SU-DHL-6 (cell line): ENCODE measurements around the gene FARSB.

Experiments
- H2AFZ ChIP-seq: fragments of 200-600 bp; sonication (generic); 2 replicates; pipeline ENCODE4 v1.6.1; 2014; ENCODE audit warnings: low read depth, mild to moderate bottlenecking, moderate library complexity, mixed read lengths, antibody characterized with exemption, low read length; ENCODE audit not compliant: severe bottlenecking
- H3F3A ChIP-seq: fragments of 200-600 bp; shearing (Covaris generic); 2 replicates; pipeline ENCODE4 v1.6.0; 2016; ENCODE audit warnings: antibody characterized with exemption, mild to moderate bottlenecking; ENCODE audit not compliant: insufficient read depth
- H3K27ac ChIP-seq: fragments of 200-600 bp; sonication (generic); 2 replicates; pipeline ENCODE4 v1.5.1; 2016; ENCODE audit warnings: low read depth, mild to moderate bottlenecking, low read length, moderate library complexity, mixed read lengths
- H3K27me3 ChIP-seq: fragments of 200-600 bp; sonication (generic), shearing (Covaris generic); 2 replicates; pipeline ENCODE4 v1.6.0; 2014; ENCODE audit warnings: mild to moderate bottlenecking, low read length
- H3K36me3 ChIP-seq: fragments of 200-600 bp; sonication (generic); 2 replicates; pipeline ENCODE4 v1.6.1; 2014; ENCODE audit warnings: mild to moderate bottlenecking, low read length, mixed read lengths
- H3K4me2 ChIP-seq: fragments of 300-600, 200-600 bp; shearing (Covaris generic), sonication (generic); 2 replicates; pipeline ENCODE4 v1.6.0; 2014; ENCODE audit warnings: low read length, low read depth, mild to moderate bottlenecking; ENCODE audit not compliant: poor library complexity, severe bottlenecking
- H3K4me3 ChIP-seq: fragments of 200-600 bp; sonication (generic); 2 replicates; pipeline ENCODE4 v1.5.1; 2014; ENCODE audit warnings: antibody characterized with exemption, low read length, mild to moderate bottlenecking, mixed read lengths; ENCODE audit not compliant: insufficient read depth, poor library complexity, severe bottlenecking
- H3K79me2 ChIP-seq: fragments of 200-600 bp; sonication (generic); 2 replicates; pipeline ENCODE4 v1.6.1; 2014; ENCODE audit warnings: mild to moderate bottlenecking, low read length, moderate library complexity; ENCODE audit not compliant: insufficient read depth
- H3K9ac ChIP-seq: fragments of 200-600 bp; sonication (generic); 2 replicates; pipeline ENCODE4 v1.7.0; 2014; ENCODE audit warnings: mild to moderate bottlenecking, low read length
- H3K9me2 ChIP-seq: fragments of 200-600 bp; sonication (generic); replicated peaks from 2 replicates; pipeline ENCODE4 v1.6.1; 2014; ENCODE audit warnings: low read length; ENCODE audit not compliant: insufficient read depth
- H3K9me3 ChIP-seq: fragments of 200-600 bp; sonication (generic); 2 replicates; pipeline ENCODE4 v1.6.1; 2014; ENCODE audit warnings: low read length, mixed read lengths; ENCODE audit not compliant: insufficient read depth
- H4K20me1 ChIP-seq: fragments of 200-600 bp; sonication (generic); 2 replicates; pipeline ENCODE4 v1.6.1; 2014; ENCODE audit warnings: low read depth, mild to moderate bottlenecking, antibody characterized with exemption, low read length, moderate library complexity, mixed read lengths
- EZH2phosphoT487 ChIP-seq: fragments of 200-600 bp; sonication (generic), shearing (Covaris generic); conservative IDR thresholded peaks from 2 replicates; pipeline ENCODE4 v1.6.1; 2018; ENCODE audit warnings: mild to moderate bottlenecking, antibody characterized with exemption, low read length, moderate library complexity, mixed read lengths
- TF ChIP-seq, protein P1 (sequence below): fragments of 200-600 bp; sonication (generic); IDR thresholded peaks from one replicate; pipeline ENCODE4 v1.5.1; 2017; ENCODE audit warnings: antibody characterized with exemption, mild to moderate bottlenecking, low read length, moderate library complexity; ENCODE audit not compliant: insufficient read depth, poor library complexity, severe bottlenecking

FARSB gene

DNA sequence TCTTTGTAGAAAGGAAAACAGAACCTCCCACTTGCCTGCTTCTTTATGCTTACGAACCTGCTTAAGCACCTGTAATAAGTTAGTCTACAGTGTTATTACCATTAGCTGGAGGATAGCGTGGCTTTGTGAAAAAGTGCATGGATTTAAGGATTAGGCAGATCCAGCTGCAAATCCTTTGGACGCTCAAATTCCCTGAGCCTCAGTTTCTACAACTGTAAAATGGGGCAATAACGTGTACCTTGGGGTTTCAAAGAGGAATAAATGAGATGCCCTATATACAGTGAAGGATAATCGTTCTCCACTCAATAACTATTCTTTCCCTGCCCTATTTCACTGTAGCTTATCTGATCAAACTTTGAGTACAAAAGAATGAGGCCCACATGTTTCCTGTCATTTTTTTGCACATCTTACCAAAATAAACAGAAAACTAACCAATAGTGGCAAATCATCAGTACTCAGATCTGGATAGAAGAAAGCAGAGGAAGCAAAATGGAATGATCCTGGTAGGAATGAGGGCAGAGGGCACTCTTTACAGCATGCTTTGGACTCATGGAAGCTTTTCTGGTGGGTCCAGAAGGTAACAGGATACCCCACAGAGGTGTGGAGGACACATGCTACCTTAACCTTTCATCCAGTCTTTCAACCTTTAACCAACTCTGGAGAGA is 30.3 kb upstream of the FARSB start:
- Histone ChIP-seq H3K4me2 (no peak overlapping the region), H3K27me3 (no peaks in the 10 kb centered on the region), H3K9me3 (no peaks in the 10 kb centered on the region), H4K20me1 (no peaks in the 10 kb centered on the region), H3F3A (no peaks in the 10 kb centered on the region), H3K27ac (no peak overlapping the region), H3K9me2 (no peaks in the 10 kb centered on the region), H3K79me2 (no peaks in the 10 kb centered on the region), H3K9ac (no peak overlapping the region), H2AFZ (no peak overlapping the region), H3K36me3 (no peaks in the 10 kb centered on the region), H3K4me3 (no peak overlapping the region)
- no peak for TF ChIP-seq EZH2phosphoT487
- TF ChIP-seq, protein P1, sequence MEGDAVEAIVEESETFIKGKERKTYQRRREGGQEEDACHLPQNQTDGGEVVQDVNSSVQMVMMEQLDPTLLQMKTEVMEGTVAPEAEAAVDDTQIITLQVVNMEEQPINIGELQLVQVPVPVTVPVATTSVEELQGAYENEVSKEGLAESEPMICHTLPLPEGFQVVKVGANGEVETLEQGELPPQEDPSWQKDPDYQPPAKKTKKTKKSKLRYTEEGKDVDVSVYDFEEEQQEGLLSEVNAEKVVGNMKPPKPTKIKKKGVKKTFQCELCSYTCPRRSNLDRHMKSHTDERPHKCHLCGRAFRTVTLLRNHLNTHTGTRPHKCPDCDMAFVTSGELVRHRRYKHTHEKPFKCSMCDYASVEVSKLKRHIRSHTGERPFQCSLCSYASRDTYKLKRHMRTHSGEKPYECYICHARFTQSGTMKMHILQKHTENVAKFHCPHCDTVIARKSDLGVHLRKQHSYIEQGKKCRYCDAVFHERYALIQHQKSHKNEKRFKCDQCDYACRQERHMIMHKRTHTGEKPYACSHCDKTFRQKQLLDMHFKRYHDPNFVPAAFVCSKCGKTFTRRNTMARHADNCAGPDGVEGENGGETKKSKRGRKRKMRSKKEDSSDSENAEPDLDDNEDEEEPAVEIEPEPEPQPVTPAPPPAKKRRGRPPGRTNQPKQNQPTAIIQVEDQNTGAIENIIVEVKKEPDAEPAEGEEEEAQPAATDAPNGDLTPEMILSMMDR, result no peak

DNA sequence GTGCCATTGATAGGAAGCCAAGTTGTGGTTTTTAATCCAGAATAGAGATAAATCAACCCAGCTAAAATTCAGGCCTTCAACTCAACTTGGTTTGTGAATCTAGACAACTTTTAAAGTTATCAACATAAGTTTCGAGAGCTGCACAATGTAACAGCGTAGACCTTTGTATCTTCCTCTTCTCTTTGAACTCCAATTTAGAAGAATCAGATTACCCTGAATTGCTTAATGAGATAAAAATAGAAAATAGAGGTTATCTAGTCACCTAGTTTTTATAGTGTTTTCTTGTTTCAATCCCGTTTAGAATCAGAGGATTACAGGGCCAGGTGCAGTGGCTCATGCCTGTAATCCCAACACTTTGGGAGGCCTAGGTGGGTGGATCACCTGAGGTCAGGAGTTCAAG is 27.9 kb upstream of the FARSB start:
- no peak for TF ChIP-seq EZH2phosphoT487
- TF ChIP-seq, protein P1, result no peak
- no peaks in the 10 kb centered on the region for H3K79me2 ChIP-seq
- H3K27ac ChIP-seq, result no peak overlapping the region
- no peak overlapping the region for H3K4me3 ChIP-seq
- H2AFZ ChIP-seq, result no peak overlapping the region
- H3K9ac ChIP-seq, result no peak overlapping the region
- H4K20me1 ChIP-seq, result no peaks in the 10 kb centered on the region
- H3K27me3 ChIP-seq, result no peaks in the 10 kb centered on the region
- H3F3A ChIP-seq, result no peaks in the 10 kb centered on the region
- no peaks in the 10 kb centered on the region for H3K9me2 ChIP-seq
- H3K36me3 ChIP-seq, result no peaks in the 10 kb centered on the region
- no peak overlapping the region for H3K4me2 ChIP-seq
- no peaks in the 10 kb centered on the region for H3K9me3 ChIP-seq

DNA sequence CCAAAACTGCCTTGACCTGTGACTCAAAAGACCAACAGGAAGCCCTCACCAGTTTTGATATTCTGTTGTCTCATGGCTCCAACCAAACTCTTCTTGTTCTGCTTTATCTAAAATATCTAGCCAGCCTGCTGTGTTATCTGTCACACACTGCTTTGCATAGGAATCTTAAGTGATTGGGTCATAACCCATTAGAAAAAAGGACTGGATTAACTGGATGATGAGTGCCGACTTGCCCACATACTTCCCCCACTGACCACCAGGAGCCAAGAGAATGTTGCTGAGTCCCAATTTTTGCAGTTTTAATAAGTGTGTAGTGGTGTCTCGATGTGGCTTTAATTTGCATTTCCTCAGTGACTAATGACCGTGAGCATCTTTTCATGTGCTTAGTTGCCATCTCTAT is 22.1 kb upstream of the FARSB start:
- Histone ChIP-seq H3K27ac (no peak overlapping the region), H3K79me2 (no peaks in the 10 kb centered on the region), H3K4me3 (no peak overlapping the region), H3K9me2 (no peaks in the 10 kb centered on the region), H3K36me3 (no peaks in the 10 kb centered on the region), H3K9ac (no peak overlapping the region), H3K4me2 (no peak overlapping the region), H4K20me1 (no peaks in the 10 kb centered on the region), H3K27me3 (no peaks in the 10 kb centered on the region), H2AFZ (no peak overlapping the region), H3K9me3 (no peaks in the 10 kb centered on the region), H3F3A (no peaks in the 10 kb centered on the region)
- TF ChIP-seq, protein P1, result no peak
- no peak for TF ChIP-seq EZH2phosphoT487
